Mesenteric fat pad (tissue), 1 donor: ENCODE data around the gene ZFR2. TPM values are rescaled to one million over a fixed set of nuclear protein-coding genes. Genes with fewer than 3 reads are reported as not detected.
"Not testable (repeated sequence)": the region's sequence is repeated elsewhere in the genome, so short reads cannot be mapped to it uniquely, and the experiment has no call there.

Source experiments
- DNase-seq: peaks from one replicate; pipeline ENCODE4 v3.0.0-alpha.2; 2020; ENCODE audit warnings: low spot score
- total RNA-seq: library from RNA; stranded (reverse); fragmentation: NEBNext Ultra II Directional; extraction: Animal tissue kit (Norgen Biotek cat#: 25700); gene quantifications from one replicate; pipeline ENCODE4 v1.2.1, GENCODE V29; 2021
- donor health status: DM: yes; HTN: yes; CAD: no.

ZFR2 gene
- total RNA-seq, 1 donor from 2014 or later, result not detected

GRCh38 chr19:3874695-3875094 is 5.9 kb upstream of the ZFR2 start:
- DNase-seq, result not testable (repeated sequence)

- DNase-seq, result no peak
These were observed 4.3 kb upstream of the ZFR2 start for GRCh38 chr19:3873151-3873550.

- no peak for DNase-seq
These were observed 668 bp downstream of the ZFR2 start for GRCh38 chr19:3867971-3868769.

GRCh38 chr19:3866910-3867638 is 1.8 kb downstream of the ZFR2 start:
- no peak for DNase-seq

GRCh38 chr19:3863648-3864047 is 5.2 kb downstream of the ZFR2 start:
- DNase-seq, result no peak

- DNase-seq, result no peak
These were observed 5.9 kb downstream of the ZFR2 start for GRCh38 chr19:3862826-3863500.

- DNase-seq, result no peak
These were observed 8.3 kb downstream of the ZFR2 start for GRCh38 chr19:3860499-3860898.

GRCh38 chr19:3857449-3858003 is 11.3 kb downstream of the ZFR2 start:
- DNase-seq, result no peak

- DNase-seq, result no peak
These were observed 13.5 kb downstream of the ZFR2 start for GRCh38 chr19:3855320-3855719.

GRCh38 chr19:3852614-3853254 is 16.1 kb downstream of the ZFR2 start:
- no peak for DNase-seq

GRCh38 chr19:3852177-3852511 is 16.7 kb downstream of the ZFR2 start:
- no peak for DNase-seq

- no peak for DNase-seq
These were observed 17.3 kb downstream of the ZFR2 start for GRCh38 chr19:3851254-3852176.

- no peak for DNase-seq
These were observed 18.4 kb downstream of the ZFR2 start for GRCh38 chr19:3850320-3850972.

- DNase-seq, result no peak
These were observed 19.1 kb downstream of the ZFR2 start for GRCh38 chr19:3849787-3850186.

GRCh38 chr19:3849092-3849491 is 19.7 kb downstream of the ZFR2 start:
- DNase-seq, result no peak

GRCh38 chr19:3844596-3844995 is 24.2 kb downstream of the ZFR2 start:
- DNase-seq, result no peak

- DNase-seq, result no peak
These were observed 25.9 kb downstream of the ZFR2 start for GRCh38 chr19:3842948-3843347.

- DNase-seq, result no peak
These were observed 28.0 kb downstream of the ZFR2 start for GRCh38 chr19:3840804-3841203.

- DNase-seq, result no peak
These were observed 28.9 kb downstream of the ZFR2 start for GRCh38 chr19:3839941-3840340.

GRCh38 chr19:3838661-3839060 is 30.2 kb downstream of the ZFR2 start:
- DNase-seq, result no peak
